Mesendoderm (in vitro differentiated cells): ENCODE measurements around the gene CCM2.

Experiments
- DNase-seq: peaks from one replicate; pipeline ENCODE4 v3.0.0; 2013
- H2AK5ac ChIP-seq: 2 replicates; pipeline ENCODE4 v1.6.1; 2013; ENCODE audit warnings: low read length, inconsistent platforms
- H2BK120ac ChIP-seq: 2 replicates; pipeline ENCODE4 v1.6.1; 2013; ENCODE audit warnings: low read depth, mild to moderate bottlenecking, low read length, moderate library complexity, mixed read lengths
- H2BK15ac ChIP-seq: replicated peaks from 2 replicates; pipeline ENCODE4 v1.6.1; 2013; ENCODE audit warnings: low read depth, mild to moderate bottlenecking, moderate library complexity
- H2BK5ac ChIP-seq: 2 replicates; pipeline ENCODE4 v1.6.1; 2013; ENCODE audit warnings: low read length, inconsistent platforms
- H3K18ac ChIP-seq: 2 replicates; pipeline ENCODE4 v1.6.1; 2013; ENCODE audit warnings: mild to moderate bottlenecking, low read length, mixed read lengths
- H3K23ac ChIP-seq: one replicate; pipeline ENCODE4 v1.6.1; 2013; ENCODE audit warnings: low read length
- H3K27ac ChIP-seq: 2 replicates; pipeline ENCODE4 v1.5.1; 2013; ENCODE audit warnings: low read depth, mild to moderate bottlenecking, inconsistent platforms, low read length, moderate library complexity
- H3K27me3 ChIP-seq: 2 replicates; pipeline ENCODE4 v1.6.1; 2013; ENCODE audit warnings: low read length, control low read depth, mild to moderate bottlenecking, inconsistent platforms; ENCODE audit not compliant: insufficient read depth, poor library complexity
- H3K36me3 ChIP-seq: 2 replicates; pipeline ENCODE4 v1.6.1; 2013; ENCODE audit warnings: low read length, inconsistent platforms; ENCODE audit not compliant: control insufficient read depth, insufficient read depth
- H3K4ac ChIP-seq: one replicate; pipeline ENCODE4 v1.6.1; 2013; ENCODE audit warnings: low read depth, mild to moderate bottlenecking, low read length, moderate library complexity
- H3K4me1 ChIP-seq: 2 replicates; pipeline ENCODE4 v1.6.1; 2013; ENCODE audit warnings: low read depth, low read length, inconsistent platforms; ENCODE audit not compliant: control insufficient read depth
- H3K4me2 ChIP-seq: 2 replicates; pipeline ENCODE4 v1.6.1; 2013; ENCODE audit warnings: low read length
- H3K4me3 ChIP-seq: 2 replicates; pipeline ENCODE4 v1.5.1; 2013; ENCODE audit warnings: mild to moderate bottlenecking, low read length
- H3K56ac ChIP-seq: one replicate; pipeline ENCODE4 v1.6.1; 2013; ENCODE audit warnings: low read length
- H3K79me1 ChIP-seq: 2 replicates; pipeline ENCODE4 v1.6.1; 2013; ENCODE audit warnings: low read length, inconsistent platforms
- H3K79me2 ChIP-seq: 2 replicates; pipeline ENCODE4 v1.6.1; 2013; ENCODE audit warnings: mild to moderate bottlenecking, low read length; ENCODE audit not compliant: control insufficient read depth, insufficient read depth
- H3K9ac ChIP-seq: 2 replicates; pipeline ENCODE4 v1.6.1; 2013; ENCODE audit warnings: low read length, inconsistent platforms
- H4K5ac ChIP-seq: one replicate; pipeline ENCODE4 v1.6.1; 2013; ENCODE audit warnings: low read length
- H4K8ac ChIP-seq: one replicate; pipeline ENCODE4 v1.6.1; 2013; ENCODE audit warnings: low read depth, mild to moderate bottlenecking, control low read depth, low read length, moderate library complexity
- WGBS: extraction: QIAGEN DNeasy Blood & Tissue Kit; methylation state at CpG from one replicate; pipeline ENCODE4 v1.1.7; 2013; ENCODE audit warnings: low lambda C conversion rate, missing lambda C conversion rate; ENCODE audit not compliant: insufficient coverage; ENCODE audit errors: extremely low coverage; 5-methylcytosine and 5-hydroxymethylcytosine counted together

CCM2 gene

GRCh38 chr7:44971902-44972441 is 28.0 kb upstream of the CCM2 start:
- no peak overlapping the region for H2BK120ac ChIP-seq
- H3K27ac ChIP-seq = no peak overlapping the region

GRCh38 chr7:44972562-44972961 is 27.4 kb upstream of the CCM2 start:
- WGBS = no CpG with 5 or more reads among the region's 3 CpGs
- Histone ChIP-seq H3K79me1 (no peaks in the 10 kb centered on the region), H3K79me2 (no peaks in the 10 kb centered on the region), H3K4me3 (no peak overlapping the region), H3K27ac (no peak overlapping the region), H3K4ac (no peak overlapping the region), H2BK120ac (no peak overlapping the region), H2AK5ac (no peak overlapping the region), H3K23ac (no peak overlapping the region), H3K56ac (no peak overlapping the region), H4K8ac (no peak overlapping the region), H3K9ac (no peak overlapping the region), H3K27me3 (no peaks in the 10 kb centered on the region), H3K36me3 (no peaks in the 10 kb centered on the region), H3K4me2 (no peak overlapping the region), H4K5ac (no peak overlapping the region), H2BK5ac (no peak overlapping the region), H3K4me1 (no peaks in the 10 kb centered on the region), H3K18ac (no peak overlapping the region), H2BK15ac (no peak overlapping the region)
- DNase-seq = no peak

More at GRCh38 chr7:44971902-44972441, 28.0 kb upstream of the CCM2 start:
- Histone ChIP-seq H4K5ac (no peak overlapping the region), H3K79me1 (no peaks in the 10 kb centered on the region), H3K18ac (no peak overlapping the region), H4K8ac (no peak overlapping the region), H2BK15ac (no peak overlapping the region), H3K79me2 (no peaks in the 10 kb centered on the region), H3K4me3 (no peak overlapping the region), H3K56ac (no peak overlapping the region), H3K4me2 (no peak overlapping the region), H3K4me1 (no peaks in the 10 kb centered on the region), H3K27me3 (no peaks in the 10 kb centered on the region), H2AK5ac (no peak overlapping the region), H3K9ac (no peak overlapping the region), H3K36me3 (no peaks in the 10 kb centered on the region), H2BK5ac (no peak overlapping the region), H3K23ac (no peak overlapping the region), H3K4ac (no peak overlapping the region)
- no CpG with 5 or more reads among the region's 5 CpGs for WGBS
- DNase-seq = no peak

GRCh38 chr7:44973610-44974401 is 26.2 kb upstream of the CCM2 start:
- H3K4me3 ChIP-seq = no peak overlapping the region
- no peak overlapping the region for H4K5ac ChIP-seq
- H2BK15ac ChIP-seq = no peak overlapping the region
- DNase-seq = no peak
- no peaks in the 10 kb centered on the region for H3K4me1 ChIP-seq
- no peak overlapping the region for H3K4ac ChIP-seq
- H3K36me3 ChIP-seq = no peaks in the 10 kb centered on the region
- no CpG with 5 or more reads among the region's 10 CpGs for WGBS
- no peaks in the 10 kb centered on the region for H3K27me3 ChIP-seq
- H3K56ac ChIP-seq = no peak overlapping the region
- no peak overlapping the region for H3K27ac ChIP-seq
- no peak overlapping the region for H2BK120ac ChIP-seq
- no peak overlapping the region for H3K4me2 ChIP-seq
- no peak overlapping the region for H4K8ac ChIP-seq
- no peak overlapping the region for H3K23ac ChIP-seq
- H3K79me2 ChIP-seq = no peaks in the 10 kb centered on the region
- no peak overlapping the region for H3K9ac ChIP-seq
- H3K18ac ChIP-seq = no peak overlapping the region
- no peak overlapping the region for H2BK5ac ChIP-seq
- H2AK5ac ChIP-seq = no peak overlapping the region
- H3K79me1 ChIP-seq = no peaks in the 10 kb centered on the region

- no peak overlapping the region for H4K8ac ChIP-seq
- no peaks in the 10 kb centered on the region for H3K27me3 ChIP-seq
- no peak overlapping the region for H3K56ac ChIP-seq
- no peak overlapping the region for H3K27ac ChIP-seq
- no peaks in the 10 kb centered on the region for H3K79me2 ChIP-seq
- no peak overlapping the region for H3K4me3 ChIP-seq
- DNase-seq = no peak
- no CpG with 5 or more reads among the region's 7 CpGs for WGBS
- no peak overlapping the region for H4K5ac ChIP-seq
- H3K9ac ChIP-seq = no peak overlapping the region
- no peak overlapping the region for H2BK5ac ChIP-seq
- H2BK15ac ChIP-seq = no peak overlapping the region
- no peaks in the 10 kb centered on the region for H3K36me3 ChIP-seq
- no peak overlapping the region for H3K4me2 ChIP-seq
- no peak overlapping the region for H3K18ac ChIP-seq
- no peaks in the 10 kb centered on the region for H3K4me1 ChIP-seq
- H3K4ac ChIP-seq = no peak overlapping the region
- H2BK120ac ChIP-seq = no peak overlapping the region
- no peak overlapping the region for H2AK5ac ChIP-seq
- no peak overlapping the region for H3K23ac ChIP-seq
- H3K79me1 ChIP-seq = no peaks in the 10 kb centered on the region
Measured at GRCh38 chr7:44974549-44974948, 25.5 kb upstream of the CCM2 start.

- H3K4ac ChIP-seq = no peak overlapping the region
- H3K9ac ChIP-seq = no peak overlapping the region
- no peak overlapping the region for H2BK5ac ChIP-seq
- WGBS = no CpG with 5 or more reads among the region's 12 CpGs
- H3K4me1 ChIP-seq = no peaks in the 10 kb centered on the region
- H4K8ac ChIP-seq = no peak overlapping the region
- H2BK15ac ChIP-seq = no peak overlapping the region
- H4K5ac ChIP-seq = no peak overlapping the region
- no peak overlapping the region for H3K18ac ChIP-seq
- no peaks in the 10 kb centered on the region for H3K27me3 ChIP-seq
- no peak for DNase-seq
- no peaks in the 10 kb centered on the region for H3K79me1 ChIP-seq
- H2AK5ac ChIP-seq = no peak overlapping the region
- no peaks in the 10 kb centered on the region for H3K79me2 ChIP-seq
- H3K27ac ChIP-seq = no peak overlapping the region
- no peak overlapping the region for H3K4me2 ChIP-seq
- no peaks in the 10 kb centered on the region for H3K36me3 ChIP-seq
- no peak overlapping the region for H3K56ac ChIP-seq
- H2BK120ac ChIP-seq = no peak overlapping the region
- H3K23ac ChIP-seq = no peak overlapping the region
- no peak overlapping the region for H3K4me3 ChIP-seq
Measured at GRCh38 chr7:44975331-44976039, 24.5 kb upstream of the CCM2 start.
